HCT116 (cell line): ENCODE results near the gene EXD2.

ENCODE experiments used
- EGR1 ChIP-seq: IDR thresholded peaks from 2 replicates; pipeline ENCODE4 v1.6.1; 2012; ENCODE audit warnings: low read depth
- ELF1 ChIP-seq: IDR thresholded peaks from 2 replicates; pipeline ENCODE4 v1.6.1; 2012; ENCODE audit warnings: low read depth, borderline replicate concordance
- EZH2 ChIP-seq: fragments of 200-600 bp; sonication (generic); IDR thresholded peaks from 2 replicates; pipeline ENCODE4 v1.6.1; 2017; ENCODE audit warnings: antibody characterized with exemption, mixed run types
- EZH2phosphoT487 ChIP-seq: fragments of 200-600 bp; IDR thresholded peaks from 2 replicates; pipeline ENCODE4 v1.6.1; 2018; ENCODE audit warnings: antibody characterized with exemption, borderline replicate concordance
- JUND ChIP-seq: IDR thresholded peaks from 2 replicates; pipeline ENCODE4 v1.6.1; 2012
- POLR2A ChIP-seq: IDR thresholded peaks from 2 replicates; pipeline ENCODE4 v1.7.0; 2011; ENCODE audit warnings: borderline replicate concordance; ENCODE audit not compliant: insufficient read depth, insufficient read length; ENCODE audit errors: extremely low read depth
- POLR2AphosphoS5 ChIP-seq: IDR thresholded peaks from 2 replicates; pipeline ENCODE4 v1.6.1; 2011; ENCODE audit warnings: mild to moderate bottlenecking, low read depth, low read length, moderate library complexity
- RAD21 ChIP-seq: IDR thresholded peaks from 2 replicates; pipeline ENCODE4 v1.6.1; 2012; ENCODE audit warnings: low read depth, mild to moderate bottlenecking
- SP1 ChIP-seq: IDR thresholded peaks from 2 replicates; pipeline ENCODE4 v1.6.1; 2012; ENCODE audit warnings: low read depth
- SRF ChIP-seq: IDR thresholded peaks from 2 replicates; pipeline ENCODE4 v1.6.1; 2012; ENCODE audit warnings: low read depth
- TF ChIP-seq, protein P1 (sequence below), 3 experiments: fragments of 200-600 bp in 1 of 3; sonication (generic) in 1 of 3; IDR thresholded peaks in 2 of 3; conservative IDR thresholded peaks in 1 of 3; 2 replicates each; pipeline ENCODE4 v1.5.1; 2012 to 2017; ENCODE audit warnings: low read depth in 2 of 3, low read length in 2 of 3, antibody characterized with exemption in 1 of 3, borderline replicate concordance in 1 of 3, control low read depth in 1 of 3, mild to moderate bottlenecking in 1 of 3, mixed read lengths in 1 of 3, mixed run types in 1 of 3, moderate library complexity in 1 of 3; ENCODE audit not compliant: insufficient read depth in 1 of 3
- TF ChIP-seq, protein P2 (sequence below): IDR thresholded peaks from 2 replicates; pipeline ENCODE4 v1.6.1; 2012
- TF ChIP-seq, protein P3 (sequence below): IDR thresholded peaks from 2 replicates; pipeline ENCODE4 v1.6.1; 2011; ENCODE audit warnings: mild to moderate bottlenecking, low read length, moderate library complexity; ENCODE audit not compliant: insufficient replicate concordance; ENCODE audit errors: extremely low read depth

DNA sequence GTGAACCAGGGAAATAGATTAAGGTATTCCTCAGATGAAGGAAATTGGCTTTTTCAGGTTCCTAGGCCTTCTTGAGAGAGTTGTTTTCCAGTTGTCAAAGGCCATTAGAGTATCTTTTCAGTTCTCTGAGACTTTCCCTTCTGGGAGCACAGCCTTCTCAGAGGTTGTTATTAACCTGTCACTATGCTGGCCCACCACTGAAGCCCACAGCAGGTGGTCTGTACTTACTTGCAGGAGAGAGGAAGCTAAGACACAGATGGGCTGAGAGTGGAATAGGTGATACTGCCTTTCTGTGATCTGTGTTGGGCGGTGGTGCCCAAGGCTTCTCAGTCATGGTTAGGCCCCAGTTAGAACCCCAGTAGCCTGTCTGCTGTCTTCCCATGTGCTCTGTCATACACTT, 45.8 kb downstream of the EXD2 start:
- TF ChIP-seq SP1: no peak
- TF ChIP-seq POLR2AphosphoS5: no peak
- TF ChIP-seq EZH2: no peak
- no peak for TF ChIP-seq EGR1
- TF ChIP-seq JUND: no peak
- TF ChIP-seq, protein P1, sequence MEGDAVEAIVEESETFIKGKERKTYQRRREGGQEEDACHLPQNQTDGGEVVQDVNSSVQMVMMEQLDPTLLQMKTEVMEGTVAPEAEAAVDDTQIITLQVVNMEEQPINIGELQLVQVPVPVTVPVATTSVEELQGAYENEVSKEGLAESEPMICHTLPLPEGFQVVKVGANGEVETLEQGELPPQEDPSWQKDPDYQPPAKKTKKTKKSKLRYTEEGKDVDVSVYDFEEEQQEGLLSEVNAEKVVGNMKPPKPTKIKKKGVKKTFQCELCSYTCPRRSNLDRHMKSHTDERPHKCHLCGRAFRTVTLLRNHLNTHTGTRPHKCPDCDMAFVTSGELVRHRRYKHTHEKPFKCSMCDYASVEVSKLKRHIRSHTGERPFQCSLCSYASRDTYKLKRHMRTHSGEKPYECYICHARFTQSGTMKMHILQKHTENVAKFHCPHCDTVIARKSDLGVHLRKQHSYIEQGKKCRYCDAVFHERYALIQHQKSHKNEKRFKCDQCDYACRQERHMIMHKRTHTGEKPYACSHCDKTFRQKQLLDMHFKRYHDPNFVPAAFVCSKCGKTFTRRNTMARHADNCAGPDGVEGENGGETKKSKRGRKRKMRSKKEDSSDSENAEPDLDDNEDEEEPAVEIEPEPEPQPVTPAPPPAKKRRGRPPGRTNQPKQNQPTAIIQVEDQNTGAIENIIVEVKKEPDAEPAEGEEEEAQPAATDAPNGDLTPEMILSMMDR (IDR thresholded peaks at IDR 0.05 in 2 of 3, conservative IDR thresholded peaks at IDR 0.05 in 1 of 3; ENCODE audit: borderline replicate concordance in 1 of 3, insufficient read depth in 1 of 3, low read depth in 2 of 3, low read length in 2 of 3): no peak
- TF ChIP-seq, protein P2, sequence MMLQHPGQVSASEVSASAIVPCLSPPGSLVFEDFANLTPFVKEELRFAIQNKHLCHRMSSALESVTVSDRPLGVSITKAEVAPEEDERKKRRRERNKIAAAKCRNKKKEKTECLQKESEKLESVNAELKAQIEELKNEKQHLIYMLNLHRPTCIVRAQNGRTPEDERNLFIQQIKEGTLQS: no peak
- no peak for TF ChIP-seq EZH2phosphoT487
- no peak for TF ChIP-seq RAD21
- no peak for TF ChIP-seq SRF
- no peak for TF ChIP-seq ELF1
- TF ChIP-seq, protein P3, sequence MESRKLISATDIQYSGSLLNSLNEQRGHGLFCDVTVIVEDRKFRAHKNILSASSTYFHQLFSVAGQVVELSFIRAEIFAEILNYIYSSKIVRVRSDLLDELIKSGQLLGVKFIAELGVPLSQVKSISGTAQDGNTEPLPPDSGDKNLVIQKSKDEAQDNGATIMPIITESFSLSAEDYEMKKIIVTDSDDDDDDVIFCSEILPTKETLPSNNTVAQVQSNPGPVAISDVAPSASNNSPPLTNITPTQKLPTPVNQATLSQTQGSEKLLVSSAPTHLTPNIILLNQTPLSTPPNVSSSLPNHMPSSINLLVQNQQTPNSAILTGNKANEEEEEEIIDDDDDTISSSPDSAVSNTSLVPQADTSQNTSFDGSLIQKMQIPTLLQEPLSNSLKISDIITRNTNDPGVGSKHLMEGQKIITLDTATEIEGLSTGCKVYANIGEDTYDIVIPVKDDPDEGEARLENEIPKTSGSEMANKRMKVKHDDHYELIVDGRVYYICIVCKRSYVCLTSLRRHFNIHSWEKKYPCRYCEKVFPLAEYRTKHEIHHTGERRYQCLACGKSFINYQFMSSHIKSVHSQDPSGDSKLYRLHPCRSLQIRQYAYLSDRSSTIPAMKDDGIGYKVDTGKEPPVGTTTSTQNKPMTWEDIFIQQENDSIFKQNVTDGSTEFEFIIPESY: no peak
- TF ChIP-seq POLR2A: no peak
